H9 (cell line): ENCODE results near the gene GPR107. TPM values are rescaled to one million over a fixed set of nuclear protein-coding genes. Genes with fewer than 3 reads are reported as not detected.

Experiments
- DNase-seq: peaks from one replicate; pipeline ENCODE4 v3.0.0-alpha.2; 2017
- H2AFZ ChIP-seq: one replicate; pipeline ENCODE4 v1.6.1; 2013; ENCODE audit warnings: mild to moderate bottlenecking, low read length, control low read depth, moderate library complexity
- H2AK5ac ChIP-seq: 2 replicates; pipeline ENCODE4 v1.6.1; 2013; ENCODE audit warnings: low read length, control low read depth, mixed read lengths; ENCODE audit not compliant: insufficient read length
- H2BK120ac ChIP-seq: one replicate; pipeline ENCODE4 v1.6.1; 2013; ENCODE audit warnings: low read depth, mild to moderate bottlenecking, low read length, control low read depth, inconsistent platforms; ENCODE audit not compliant: poor library complexity, severe bottlenecking
- H2BK12ac ChIP-seq: 2 replicates; pipeline ENCODE4 v1.6.1; 2013; ENCODE audit warnings: low read length, control low read depth, mixed read lengths, low read depth; ENCODE audit not compliant: insufficient read length
- H2BK15ac ChIP-seq: 2 replicates; pipeline ENCODE4 v1.6.1; 2013; ENCODE audit warnings: low read depth, low read length, control low read depth
- H2BK20ac ChIP-seq: one replicate; pipeline ENCODE4 v1.6.1; 2013; ENCODE audit warnings: low read depth, mild to moderate bottlenecking, low read length, control low read depth, inconsistent platforms; ENCODE audit not compliant: poor library complexity, severe bottlenecking
- H2BK5ac ChIP-seq: 2 replicates; pipeline ENCODE4 v1.6.1; 2013; ENCODE audit warnings: low read length, control low read depth, mixed read lengths; ENCODE audit not compliant: insufficient read length
- H3K14ac ChIP-seq: 2 replicates; pipeline ENCODE4 v1.6.1; 2013; ENCODE audit warnings: low read length, control low read depth; ENCODE audit not compliant: insufficient read depth
- H3K18ac ChIP-seq: 2 replicates; pipeline ENCODE4 v1.6.1; 2013; ENCODE audit warnings: low read depth, mild to moderate bottlenecking, mixed read lengths, low read length, control low read depth; ENCODE audit not compliant: insufficient read length
- H3K23ac ChIP-seq: 2 replicates; pipeline ENCODE4 v1.6.1; 2013; ENCODE audit warnings: low read length, control low read depth, mixed read lengths, low read depth; ENCODE audit not compliant: insufficient read length
- H3K23me2 ChIP-seq: 2 replicates; pipeline ENCODE4 v1.6.1; 2013; ENCODE audit warnings: low read depth, mild to moderate bottlenecking, mixed read lengths, low read length, control low read depth; ENCODE audit not compliant: insufficient read length, poor library complexity, severe bottlenecking
- H3K27ac ChIP-seq: 2 replicates; pipeline ENCODE4 v1.5.1; 2013; ENCODE audit warnings: low read length, control low read depth, mixed read lengths, low read depth; ENCODE audit not compliant: insufficient read length
- H3K27me3 ChIP-seq: 2 replicates; pipeline ENCODE4 v1.6.1; 2013; ENCODE audit warnings: low read length, control low read depth, inconsistent platforms; ENCODE audit not compliant: insufficient read depth
- H3K4ac ChIP-seq: 2 replicates; pipeline ENCODE4 v1.6.1; 2013; ENCODE audit warnings: low read depth, mild to moderate bottlenecking, control low read depth, inconsistent platforms, low read length, moderate library complexity
- H3K4me1 ChIP-seq: 2 replicates; pipeline ENCODE4 v1.6.1; 2013; ENCODE audit warnings: low read length, control low read depth, inconsistent platforms; ENCODE audit not compliant: insufficient read depth
- H3K4me2 ChIP-seq: 2 replicates; pipeline ENCODE4 v1.6.1; 2013; ENCODE audit warnings: low read length, control low read depth, mixed read lengths; ENCODE audit not compliant: insufficient read length, insufficient read depth
- H3K56ac ChIP-seq: 2 replicates; pipeline ENCODE4 v1.6.1; 2013; ENCODE audit warnings: low read depth, mild to moderate bottlenecking, mixed read lengths, low read length, control low read depth; ENCODE audit not compliant: insufficient read length
- H3K79me1 ChIP-seq: 2 replicates; pipeline ENCODE4 v1.6.1; 2013; ENCODE audit warnings: low read depth, mild to moderate bottlenecking, moderate library complexity, low read length, control low read depth, inconsistent platforms; ENCODE audit not compliant: insufficient read depth, poor library complexity, severe bottlenecking
- H3K79me2 ChIP-seq: 2 replicates; pipeline ENCODE4 v1.6.1; 2013; ENCODE audit warnings: low read length, control low read depth, inconsistent platforms; ENCODE audit not compliant: insufficient read depth
- H3K9ac ChIP-seq: 2 replicates; pipeline ENCODE4 v1.6.1; 2013; ENCODE audit warnings: low read length, control low read depth, mixed read lengths; ENCODE audit not compliant: insufficient read length; ENCODE audit errors: extremely low read depth
- H3K9me3 ChIP-seq: one replicate; pipeline ENCODE4 v1.6.1; 2013; ENCODE audit warnings: low read depth, low read length, inconsistent platforms; ENCODE audit not compliant: control insufficient read depth
- H3T11ph ChIP-seq: one replicate; pipeline ENCODE4 v1.6.1; 2013; ENCODE audit warnings: mild to moderate bottlenecking, low read length, control low read depth, inconsistent platforms
- H4K20me1 ChIP-seq: one replicate; pipeline ENCODE4 v1.6.1; 2013; ENCODE audit not compliant: control insufficient read depth, insufficient read length, insufficient read depth
- H4K5ac ChIP-seq: 2 replicates; pipeline ENCODE4 v1.6.1; 2013; ENCODE audit warnings: low read depth, mild to moderate bottlenecking, mixed read lengths, low read length, control low read depth; ENCODE audit not compliant: insufficient read length
- H4K8ac ChIP-seq: replicated peaks from 2 replicates; pipeline ENCODE4 v1.6.1; 2013; ENCODE audit warnings: low read length, control low read depth, mixed read lengths, low read depth; ENCODE audit not compliant: insufficient read length
- H4K91ac ChIP-seq: 2 replicates; pipeline ENCODE4 v1.6.1; 2013; ENCODE audit warnings: low read depth, mild to moderate bottlenecking, moderate library complexity, mixed read lengths, low read length, control low read depth; ENCODE audit not compliant: insufficient read length
- H3K27ac Mint-ChIP-seq, 3 experiments: 2 replicates in 2 of 3; 3 replicates in 1 of 3; pipeline ENCODE4 v1.8.0; 2020 to 2021; ENCODE audit warnings: mixed read lengths in 3 of 3, mild to moderate bottlenecking in 1 of 3, moderate library complexity in 1 of 3
- H3K27me3 Mint-ChIP-seq: 2 replicates; pipeline ENCODE4 v1.8.0; 2021; ENCODE audit warnings: low read depth, mild to moderate bottlenecking, moderate library complexity, mixed read lengths
- H3K36me3 Mint-ChIP-seq, 3 experiments: 2 replicates in 2 of 3; 3 replicates in 1 of 3; pipeline ENCODE4 v1.8.0; 2020 to 2021; ENCODE audit warnings: low read depth in 3 of 3, mixed read lengths in 3 of 3; ENCODE audit not compliant: insufficient read depth in 1 of 3
- H3K4me1 Mint-ChIP-seq, 2 experiments: 2 replicates each; pipeline ENCODE4 v1.8.0; 2020; ENCODE audit warnings: mixed read lengths in 2 of 2
- H3K4me3 Mint-ChIP-seq, 2 experiments: 2 replicates in 1 of 2; 3 replicates in 1 of 2; pipeline ENCODE4 v1.8.0; 2020 to 2021; ENCODE audit warnings: mild to moderate bottlenecking in 2 of 2, mixed read lengths in 2 of 2, moderate library complexity in 1 of 2
- H3K9me3 Mint-ChIP-seq, 2 experiments: 2 replicates in 1 of 2; 3 replicates in 1 of 2; pipeline ENCODE4 v1.8.0; 2020; ENCODE audit warnings: mild to moderate bottlenecking in 2 of 2, mixed read lengths in 2 of 2, moderate library complexity in 1 of 2
- WGBS: extraction: QIAGEN DNeasy Blood & Tissue Kit; methylation state at CpG from one replicate; pipeline ENCODE4 v1.1.7; 2013; ENCODE audit warnings: missing lambda C conversion rate, low lambda C conversion rate, mixed read lengths; ENCODE audit not compliant: insufficient read length; ENCODE audit errors: extremely low coverage; 5-methylcytosine and 5-hydroxymethylcytosine counted together
- total RNA-seq: library from RNA; stranded (reverse); gene quantifications from 2 replicates; pipeline ENCODE4 v1.2.1, GENCODE V29; 2021
- TF ChIP-seq, protein P1 (sequence below): fragments of 200-600 bp; sonication (generic); conservative IDR thresholded peaks from 3 replicates; pipeline ENCODE4 v1.8.0; 2021; ENCODE audit warnings: antibody characterized with exemption, mild to moderate bottlenecking

The GPR107 gene
- total RNA-seq, 1 experiment from 2014 or later, result 38.0 TPM

- no peak overlapping the region for H3K4me2 ChIP-seq
- no peaks in the 10 kb centered on the region for H3K9me3 Mint-ChIP-seq
- no peak overlapping the region for H3K23ac ChIP-seq
- no peak overlapping the region for H2BK20ac ChIP-seq
- no peak overlapping the region for H2BK5ac ChIP-seq
- H2BK12ac ChIP-seq, result no peak overlapping the region
- H2BK15ac ChIP-seq, result no peak overlapping the region
- H3K79me1 ChIP-seq, result no peaks in the 10 kb centered on the region
- H4K91ac ChIP-seq, result no peak overlapping the region
- TF ChIP-seq, protein P1, sequence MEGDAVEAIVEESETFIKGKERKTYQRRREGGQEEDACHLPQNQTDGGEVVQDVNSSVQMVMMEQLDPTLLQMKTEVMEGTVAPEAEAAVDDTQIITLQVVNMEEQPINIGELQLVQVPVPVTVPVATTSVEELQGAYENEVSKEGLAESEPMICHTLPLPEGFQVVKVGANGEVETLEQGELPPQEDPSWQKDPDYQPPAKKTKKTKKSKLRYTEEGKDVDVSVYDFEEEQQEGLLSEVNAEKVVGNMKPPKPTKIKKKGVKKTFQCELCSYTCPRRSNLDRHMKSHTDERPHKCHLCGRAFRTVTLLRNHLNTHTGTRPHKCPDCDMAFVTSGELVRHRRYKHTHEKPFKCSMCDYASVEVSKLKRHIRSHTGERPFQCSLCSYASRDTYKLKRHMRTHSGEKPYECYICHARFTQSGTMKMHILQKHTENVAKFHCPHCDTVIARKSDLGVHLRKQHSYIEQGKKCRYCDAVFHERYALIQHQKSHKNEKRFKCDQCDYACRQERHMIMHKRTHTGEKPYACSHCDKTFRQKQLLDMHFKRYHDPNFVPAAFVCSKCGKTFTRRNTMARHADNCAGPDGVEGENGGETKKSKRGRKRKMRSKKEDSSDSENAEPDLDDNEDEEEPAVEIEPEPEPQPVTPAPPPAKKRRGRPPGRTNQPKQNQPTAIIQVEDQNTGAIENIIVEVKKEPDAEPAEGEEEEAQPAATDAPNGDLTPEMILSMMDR, result no peak
- no CpG with 5 or more reads among the region's 7 CpGs for WGBS
- no peaks in the 10 kb centered on the region for H4K20me1 ChIP-seq
- H3K4me1 Mint-ChIP-seq, result peaks cover 8 to 9% of the 10 kb centered on the region in 2 experiments; a peak in 3 of 4 replicates
- H3K9ac ChIP-seq, result no peak overlapping the region
- no peak overlapping the region for H2AFZ ChIP-seq
- H3K27ac ChIP-seq, result no peak overlapping the region
- no peaks in the 10 kb centered on the region for H3K9me3 ChIP-seq
- H2BK120ac ChIP-seq, result no peak overlapping the region
- H3K4ac ChIP-seq, result no peak overlapping the region
- no peaks in the 10 kb centered on the region for H3K27me3 ChIP-seq
- no peaks in the 10 kb centered on the region for H3K4me1 ChIP-seq
- H3T11ph ChIP-seq, result no peak overlapping the region
- H3K27me3 Mint-ChIP-seq, result no peaks in the 10 kb centered on the region
- no peak overlapping the region for H3K4me3 Mint-ChIP-seq
- H3K56ac ChIP-seq, result no peak overlapping the region
- no peak overlapping the region for H4K8ac ChIP-seq
- H3K14ac ChIP-seq, result no peak overlapping the region
- H3K18ac ChIP-seq, result no peak overlapping the region
- H3K27ac Mint-ChIP-seq, result peak overlapping the region; percentile 59 to 75 (median 63); a peak in 4 of 7 replicates
- H3K23me2 ChIP-seq, result no peaks in the 10 kb centered on the region
- H4K5ac ChIP-seq, result no peak overlapping the region
- no peaks in the 10 kb centered on the region for H3K79me2 ChIP-seq
- H3K36me3 Mint-ChIP-seq, result peaks cover 4 to 35% (median 29%) of the 10 kb centered on the region in 3 experiments; a peak in 6 of 7 replicates
- H2AK5ac ChIP-seq, result no peak overlapping the region
- DNase-seq, result no peak
These were observed 56.9 kb downstream of the GPR107 start for GRCh38 chr9:130110596-130111021.
